RPMI8226 (cell line): ENCODE measurements around the gene MMP21.

Source experiments
- DNase-seq: peaks from one replicate; pipeline ENCODE4 v3.0.0-alpha.2; 2015

Gene MMP21

DNA sequence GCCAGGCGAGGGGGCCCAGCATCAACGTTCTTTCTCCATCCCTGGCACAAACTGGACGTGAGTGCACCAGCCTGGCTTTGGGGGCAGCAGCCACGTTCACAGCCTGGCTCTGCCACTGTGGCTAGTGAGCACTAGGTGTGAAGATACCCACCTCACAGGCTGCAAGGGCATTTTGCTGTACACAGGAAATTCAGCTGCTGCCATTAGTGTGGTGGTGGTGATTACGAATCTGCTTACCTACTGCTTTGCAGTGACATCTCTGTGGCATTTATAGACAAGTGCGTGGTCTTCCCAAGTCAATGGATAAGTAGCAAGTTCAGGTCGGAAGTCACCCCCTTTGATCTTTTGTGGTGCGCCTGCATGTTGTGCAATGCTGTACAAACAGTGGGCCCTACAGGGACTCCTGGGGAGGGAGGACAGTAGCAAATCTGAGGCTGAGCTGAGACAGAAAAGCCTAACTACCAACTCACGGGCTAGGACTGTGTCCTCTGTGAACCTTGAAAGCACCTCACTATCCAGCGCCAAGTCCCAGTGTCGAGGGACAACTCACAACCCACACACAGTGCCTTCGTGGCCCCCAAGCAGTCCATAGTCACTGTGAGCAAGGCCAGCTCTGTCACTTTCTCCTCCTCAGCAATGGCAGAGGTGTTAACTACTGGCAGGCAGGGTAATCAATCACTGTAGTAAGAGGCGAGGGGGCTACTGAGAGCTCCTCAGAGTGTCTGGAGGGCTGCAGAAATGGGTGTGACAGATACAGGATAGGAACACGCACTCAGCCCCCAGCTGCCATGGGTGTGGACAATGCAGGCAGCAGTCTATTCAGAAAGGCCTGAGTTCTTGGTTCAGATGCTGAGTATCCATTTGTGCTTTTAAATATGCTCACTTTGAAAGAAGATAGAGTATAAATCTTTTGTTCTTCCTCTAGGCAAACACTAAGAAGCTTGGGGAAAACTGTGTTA, 17.0 kb upstream of the MMP21 start:
- no peak for DNase-seq

DNA sequence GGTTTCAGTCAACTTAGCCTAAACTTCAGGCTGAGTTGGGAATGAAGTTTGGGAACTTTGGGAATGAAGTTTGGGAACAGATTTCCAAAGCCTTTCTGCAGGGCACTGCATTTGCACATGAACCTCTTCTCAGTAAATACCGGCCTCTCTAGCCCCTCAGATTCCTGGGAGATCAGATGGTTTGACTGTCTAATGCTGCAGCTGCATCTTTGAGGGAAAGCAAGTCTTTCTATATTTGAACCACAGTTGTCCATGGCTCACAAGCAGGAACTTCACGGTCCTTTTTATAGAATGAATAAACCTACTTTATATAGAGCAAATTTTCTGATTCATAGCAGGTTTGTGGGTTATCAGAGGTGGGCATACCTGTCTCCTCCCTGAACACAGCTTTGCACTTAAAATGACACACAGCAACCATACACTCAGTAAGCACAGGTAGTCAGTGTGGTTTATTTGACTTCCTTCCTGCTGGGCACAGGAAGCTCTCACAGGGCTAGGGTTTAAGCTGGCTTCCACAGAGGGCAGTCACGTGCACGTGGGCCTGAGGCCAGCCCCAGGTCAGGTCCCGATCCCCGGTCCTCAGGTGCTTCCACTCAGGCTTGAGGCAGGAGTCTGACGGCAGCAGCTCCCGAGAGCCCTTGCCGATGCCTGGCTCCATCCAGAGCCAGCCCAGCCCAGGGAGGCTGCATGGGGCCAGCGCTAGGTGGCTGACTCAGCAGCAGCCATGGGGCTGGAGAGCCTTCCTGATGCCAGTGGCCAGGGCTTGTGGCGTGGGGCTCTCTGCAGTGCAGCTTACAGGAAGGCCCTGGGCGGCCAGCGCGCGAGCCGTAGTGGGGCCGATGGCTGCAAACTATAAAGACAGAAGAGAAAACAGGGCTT, 12.8 kb upstream of the MMP21 start:
- no peak for DNase-seq

DNA sequence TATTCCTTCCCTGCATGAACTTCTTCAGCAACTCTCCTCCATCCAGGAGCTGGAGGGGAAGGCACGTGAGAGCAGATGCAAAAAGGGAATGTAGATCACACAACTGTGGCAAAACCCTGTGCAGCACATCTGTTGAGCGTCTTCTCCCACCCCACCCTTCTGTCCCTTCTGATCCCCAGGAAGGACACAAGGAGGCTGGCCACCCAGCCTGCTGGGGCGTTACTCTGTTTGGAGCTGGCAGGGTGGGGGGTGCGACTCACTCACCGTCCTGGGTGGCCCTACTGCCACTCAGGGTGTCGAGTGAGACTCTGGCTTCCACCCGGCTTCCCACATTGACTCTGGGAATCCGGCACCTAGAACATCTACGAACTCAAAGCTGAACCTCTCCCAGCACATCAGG, 10.2 kb upstream of the MMP21 start:
- no peak for DNase-seq

DNA sequence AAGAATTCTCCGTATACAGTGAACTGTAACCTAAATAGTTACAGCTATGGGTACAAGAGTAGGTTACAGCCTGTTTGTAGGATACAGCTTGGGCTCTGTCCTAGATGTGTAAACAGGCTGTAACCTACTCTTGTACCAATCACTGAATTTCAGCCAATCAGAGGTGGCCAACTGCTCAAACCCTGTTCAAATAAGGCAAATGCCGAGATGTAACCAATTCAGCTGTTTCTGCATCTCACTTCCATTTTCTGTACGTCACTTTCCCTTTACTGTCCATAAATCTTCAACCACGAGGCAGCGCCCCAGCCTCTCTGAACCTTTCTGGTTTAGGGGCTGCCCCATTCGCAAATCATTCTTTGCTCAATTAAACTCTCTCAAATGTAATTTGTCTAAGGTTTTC, 8.3 kb upstream of the MMP21 start:
- DNase-seq, result no peak

DNA sequence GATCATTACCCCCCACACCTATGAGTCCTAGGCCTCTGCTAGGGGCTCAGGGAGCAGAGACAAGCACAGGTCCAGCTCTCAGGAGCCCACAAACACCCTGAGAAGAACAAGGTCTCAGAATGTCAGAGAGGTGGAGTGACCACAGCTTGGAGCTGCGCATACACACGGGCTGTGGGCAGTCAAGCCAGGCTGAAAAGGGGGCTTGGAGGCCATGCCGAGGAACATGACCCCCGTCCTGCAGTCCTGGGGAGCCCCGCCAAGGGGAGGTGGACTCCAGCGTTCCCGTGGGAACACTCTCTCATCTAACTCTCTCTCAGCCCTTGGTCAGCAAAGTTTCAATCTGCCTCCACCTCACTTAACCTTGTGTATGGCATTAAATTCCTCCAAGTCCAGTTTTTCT, 7.8 kb upstream of the MMP21 start:
- no peak for DNase-seq

DNA sequence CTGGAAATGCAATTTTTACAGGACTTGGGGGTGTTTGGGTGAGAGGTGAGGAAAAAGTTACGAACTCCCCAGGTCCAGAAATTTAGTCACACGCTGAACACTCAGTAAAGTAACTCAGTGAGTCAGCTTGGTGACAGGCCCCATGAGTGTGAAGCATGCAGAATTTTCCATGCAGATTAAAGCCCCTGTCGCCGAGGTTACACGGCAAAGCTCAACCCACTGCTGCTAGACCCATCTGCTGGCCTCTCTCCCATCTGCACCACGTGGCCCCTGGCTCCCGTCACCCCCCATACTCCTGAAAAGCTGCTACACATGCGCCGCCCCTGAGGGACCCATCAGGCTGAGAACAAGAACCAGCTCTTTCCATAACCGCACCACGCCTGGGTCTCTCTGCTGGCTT, 7.0 kb upstream of the MMP21 start:
- DNase-seq, result no peak

DNA sequence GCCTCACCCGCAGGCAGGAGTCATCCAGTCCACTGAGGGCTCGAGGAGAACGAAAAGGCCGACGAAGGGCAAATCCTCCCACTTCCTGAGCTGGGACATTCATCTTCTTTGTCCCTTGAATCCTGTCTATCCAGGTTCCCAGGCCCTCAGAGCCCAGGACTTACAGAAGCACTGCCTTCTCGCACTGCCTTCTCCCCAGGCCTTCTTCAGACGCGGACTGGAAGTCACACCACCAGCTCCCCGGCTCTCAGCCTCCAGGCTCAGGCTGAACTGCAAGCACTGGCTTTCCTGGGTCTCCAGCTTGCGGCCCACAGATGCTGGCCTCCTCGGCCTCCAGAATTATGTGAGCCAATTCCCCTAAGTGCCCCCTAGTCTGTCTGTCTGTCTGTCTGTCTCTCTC, 6.4 kb upstream of the MMP21 start:
- no peak for DNase-seq

DNA sequence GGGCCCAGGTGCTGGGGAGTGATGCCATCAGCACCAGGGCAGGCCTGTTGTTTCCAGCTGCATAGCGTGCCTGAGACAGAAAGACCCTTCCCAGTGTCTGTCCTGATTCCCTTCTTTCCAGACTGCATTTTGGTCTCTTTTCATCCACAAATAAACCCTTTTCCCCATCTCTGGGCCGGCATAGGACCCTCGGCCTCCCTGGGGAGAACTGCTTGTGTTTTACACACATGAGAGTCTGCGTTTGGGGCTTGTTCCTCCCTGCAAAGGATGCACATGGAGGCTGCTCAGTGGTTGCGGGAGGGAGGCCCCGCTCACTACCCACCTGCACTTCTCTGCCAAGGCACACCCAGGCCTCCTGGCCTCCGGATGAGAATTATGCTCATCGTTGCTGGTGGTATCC, 5.8 kb upstream of the MMP21 start:
- DNase-seq, result no peak

DNA sequence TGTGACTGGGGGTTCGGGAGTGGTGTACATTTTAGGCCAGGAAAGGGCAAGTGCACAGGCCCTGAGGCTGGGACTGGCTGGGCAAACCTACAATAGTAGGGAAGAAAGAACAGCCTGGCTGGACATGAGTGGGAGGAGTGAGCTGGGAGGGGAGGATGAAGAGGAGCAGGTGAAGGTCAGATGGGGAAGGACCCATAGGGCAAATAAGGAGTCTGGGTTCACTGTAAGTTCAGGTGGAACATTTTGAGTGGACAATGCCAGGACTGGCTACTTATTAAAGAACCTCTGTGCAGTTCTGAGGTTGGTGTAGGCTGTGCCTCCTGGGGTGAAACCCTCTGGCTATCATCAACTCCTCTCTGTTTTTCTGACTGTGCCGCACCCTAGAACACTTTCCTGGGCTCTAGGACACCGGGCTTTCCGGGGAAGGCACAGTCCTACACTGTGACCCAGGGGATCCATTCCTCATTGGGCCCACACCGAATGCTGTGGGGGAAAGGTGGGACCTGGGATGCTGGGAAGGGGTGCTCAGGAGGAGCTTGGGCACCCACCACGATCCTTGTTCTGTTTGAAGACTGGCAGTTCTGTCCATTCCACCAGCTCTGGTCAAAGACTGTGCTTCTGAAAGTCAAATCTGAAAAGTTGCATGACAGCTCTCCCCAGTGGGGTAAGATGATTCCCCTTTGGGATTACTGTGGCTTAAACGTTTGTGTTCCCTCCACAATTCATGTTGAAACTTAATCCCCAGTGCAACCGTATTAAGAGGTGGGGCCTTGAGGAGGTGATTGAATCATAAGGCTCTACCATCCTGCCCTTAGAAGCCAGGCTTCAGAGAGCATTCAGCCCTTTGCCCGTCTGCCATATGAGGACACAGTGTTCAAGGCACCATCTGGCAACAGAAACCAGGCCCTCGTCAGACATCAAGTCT, 4.0 kb upstream of the MMP21 start:
- no peak for DNase-seq

DNA sequence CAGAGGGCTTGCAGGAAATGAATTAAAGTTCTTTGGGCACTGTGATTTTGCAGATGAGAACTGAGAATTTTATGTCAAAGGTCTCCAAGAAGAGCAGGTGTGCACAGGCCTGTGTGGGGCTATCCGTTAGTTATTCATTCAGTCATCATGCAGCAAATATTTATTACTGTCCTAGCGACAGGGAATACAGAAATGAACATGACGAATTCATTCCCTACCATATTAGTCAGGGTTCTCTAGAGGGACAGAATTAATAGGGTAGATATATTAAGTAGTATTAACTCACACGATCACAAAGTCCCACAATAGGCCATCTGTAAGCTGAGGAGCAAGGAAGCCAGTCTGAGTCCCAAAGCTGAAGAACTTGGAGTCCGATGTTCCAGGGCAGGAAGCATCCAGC, 2.9 kb upstream of the MMP21 start:
- no peak for DNase-seq

DNA sequence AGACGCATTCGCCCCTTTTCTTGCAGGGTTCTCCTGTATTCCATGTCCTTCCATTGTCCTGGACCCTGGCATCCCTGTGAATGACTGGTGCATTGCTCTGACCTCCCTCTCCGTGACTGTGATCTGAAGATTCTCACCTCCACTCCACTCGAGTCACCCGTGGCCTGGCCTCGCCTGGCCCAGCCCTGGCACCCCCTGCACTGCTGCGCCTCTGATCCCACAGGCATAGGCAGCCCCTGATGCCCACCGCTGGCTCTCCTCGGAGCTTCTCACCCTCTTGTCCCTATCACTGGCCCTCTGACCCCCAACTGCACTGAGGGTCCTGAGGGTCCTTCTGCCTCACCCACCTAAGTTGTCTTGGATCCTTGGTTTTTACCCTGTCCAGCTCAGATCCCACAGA, 2.2 kb upstream of the MMP21 start:
- no peak for DNase-seq

DNA sequence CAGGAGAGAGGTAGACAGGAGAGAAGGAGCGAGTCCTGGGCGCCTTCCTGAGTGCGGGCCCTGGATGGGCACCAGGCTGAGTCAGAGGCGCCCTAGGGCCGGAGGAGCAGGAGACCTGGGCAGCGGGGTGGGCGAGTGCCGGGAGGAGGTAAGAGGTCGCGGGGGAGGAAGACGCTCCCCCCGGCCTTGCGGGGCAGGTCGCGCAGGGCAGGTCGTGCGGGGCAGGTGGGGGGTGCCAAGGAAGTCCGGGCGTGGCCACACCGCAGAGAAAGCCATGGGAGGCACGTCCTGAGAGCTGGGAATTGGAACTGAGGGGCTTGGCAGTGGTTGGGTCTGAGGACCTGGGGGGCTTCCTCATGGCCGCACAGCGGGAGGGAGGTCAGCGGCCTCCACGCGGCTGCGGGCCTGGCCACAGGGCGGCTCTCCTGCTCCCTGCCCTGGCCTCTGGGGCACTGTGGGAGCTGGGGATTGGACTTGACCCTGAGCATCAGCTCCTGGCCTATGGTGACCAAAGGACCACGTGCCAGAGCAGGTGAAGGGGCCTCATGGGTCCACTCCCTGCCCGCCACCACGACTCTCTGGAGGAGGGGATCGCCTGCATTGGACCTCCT, 935 bp downstream of the MMP21 start:
- DNase-seq, result no peak

DNA sequence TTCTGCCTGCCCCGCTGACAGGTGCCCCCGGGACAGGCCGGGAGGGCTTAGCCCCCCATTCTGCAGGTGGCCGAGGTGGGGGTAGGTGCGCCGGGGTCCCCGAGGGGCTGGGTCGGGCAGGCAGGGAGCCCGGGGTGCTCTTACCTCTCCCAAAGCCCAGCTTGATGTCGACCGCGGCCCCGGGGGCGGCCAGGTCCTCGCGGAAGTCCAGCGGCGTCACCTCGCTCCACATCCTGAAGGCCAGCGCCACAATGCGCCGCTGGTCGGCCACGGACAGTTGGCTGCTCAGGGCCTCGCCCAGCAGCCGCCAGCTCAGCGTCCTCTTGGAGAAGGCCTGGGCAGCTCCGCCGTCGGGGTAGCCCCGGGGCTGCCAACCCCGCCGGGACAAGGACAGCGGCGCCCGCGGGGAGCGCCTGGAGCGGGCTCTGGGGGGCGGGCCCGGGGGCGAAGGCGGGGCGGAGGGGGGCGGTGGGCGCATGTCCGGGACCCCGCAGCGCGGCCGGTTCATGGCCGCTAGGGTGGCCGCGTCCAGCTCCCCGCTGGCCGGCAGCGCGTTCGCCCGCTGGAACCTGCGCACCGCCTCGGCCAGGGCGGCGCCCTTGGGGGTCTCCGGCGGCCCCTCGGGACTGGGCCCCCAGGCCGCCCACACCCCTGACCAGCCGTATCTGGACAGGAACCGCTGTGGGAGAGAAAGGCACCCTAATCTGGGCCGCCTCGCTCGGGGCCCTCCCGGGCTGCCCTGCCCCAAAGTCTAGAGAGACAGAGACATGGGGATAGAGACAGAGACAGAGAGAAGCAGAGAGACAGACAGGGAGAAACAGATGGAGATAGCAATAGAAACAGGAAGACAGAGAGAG, 1.7 kb downstream of the MMP21 start:
- no peak for DNase-seq

DNA sequence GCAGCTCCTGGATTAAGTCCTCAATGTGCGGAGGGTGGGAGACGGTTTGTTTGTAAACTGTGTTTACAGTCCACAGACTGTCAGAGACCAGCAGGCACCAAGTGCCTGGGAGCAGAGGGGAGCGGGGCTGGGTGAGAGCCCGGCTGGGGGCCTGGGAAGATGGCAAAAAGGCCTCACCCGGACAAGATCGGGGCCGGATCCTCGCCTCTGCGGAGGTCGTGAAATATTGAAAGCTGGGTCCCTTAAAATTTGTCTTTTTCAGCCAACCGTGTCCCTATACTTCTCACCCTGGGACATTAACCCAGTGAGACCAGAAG, 2.8 kb downstream of the MMP21 start:
- DNase-seq, result no peak

DNA sequence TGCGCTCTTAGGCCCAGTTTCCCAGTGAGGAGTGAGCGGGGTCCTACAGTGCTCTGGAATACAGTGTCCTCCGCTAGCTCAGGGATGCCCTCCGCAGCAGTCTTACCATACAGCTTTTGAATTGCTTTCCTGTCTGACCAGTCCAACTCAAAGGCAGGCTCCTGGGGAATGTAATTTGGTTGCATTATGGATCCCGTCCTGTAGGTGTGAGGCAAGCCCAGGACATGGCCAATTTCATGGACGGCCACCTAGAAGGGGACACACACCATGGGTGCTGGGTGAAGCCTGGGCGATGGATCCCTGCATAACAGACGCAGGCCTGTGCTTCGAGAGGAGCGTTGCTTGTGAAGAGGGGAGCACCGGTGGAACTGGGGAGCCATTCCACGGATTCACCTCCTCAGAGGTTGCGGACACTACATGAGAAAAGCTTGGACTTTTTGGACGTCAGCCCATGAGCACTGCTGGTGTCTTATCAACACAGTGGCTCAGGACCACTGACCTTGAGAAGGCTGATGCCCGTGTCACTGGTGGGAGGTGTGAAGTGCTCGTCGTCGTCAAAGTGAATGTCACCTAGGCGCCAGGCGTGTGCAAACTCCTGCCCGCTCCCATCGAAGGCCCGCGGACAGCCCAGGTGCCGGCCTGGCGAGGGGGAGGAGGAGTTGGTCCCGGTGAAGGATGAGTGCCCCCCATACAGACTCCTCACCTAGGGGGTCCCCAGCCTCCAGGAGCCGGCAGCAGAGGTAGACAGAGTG, 3.3 kb downstream of the MMP21 start:
- no peak for DNase-seq

DNA sequence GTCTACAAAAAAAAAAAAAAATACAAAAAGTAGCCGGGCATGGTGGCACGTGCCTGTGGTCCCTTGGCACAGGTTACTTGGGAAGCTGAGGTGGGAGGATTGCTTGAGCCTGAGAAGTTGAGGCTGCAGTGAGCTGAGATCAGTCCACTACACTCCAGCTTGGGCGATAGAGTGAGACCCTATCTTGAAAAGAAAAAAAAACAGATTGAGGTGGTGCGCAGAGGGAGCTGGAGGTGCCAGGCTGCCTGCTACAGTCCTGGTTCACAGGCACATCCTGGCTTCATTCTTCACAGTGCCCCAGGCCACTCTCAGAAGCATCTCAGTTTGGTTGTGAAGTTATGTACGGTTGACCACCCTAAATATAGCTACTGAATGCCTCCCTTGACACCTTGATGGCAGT, 4.8 kb downstream of the MMP21 start:
- no peak for DNase-seq

DNA sequence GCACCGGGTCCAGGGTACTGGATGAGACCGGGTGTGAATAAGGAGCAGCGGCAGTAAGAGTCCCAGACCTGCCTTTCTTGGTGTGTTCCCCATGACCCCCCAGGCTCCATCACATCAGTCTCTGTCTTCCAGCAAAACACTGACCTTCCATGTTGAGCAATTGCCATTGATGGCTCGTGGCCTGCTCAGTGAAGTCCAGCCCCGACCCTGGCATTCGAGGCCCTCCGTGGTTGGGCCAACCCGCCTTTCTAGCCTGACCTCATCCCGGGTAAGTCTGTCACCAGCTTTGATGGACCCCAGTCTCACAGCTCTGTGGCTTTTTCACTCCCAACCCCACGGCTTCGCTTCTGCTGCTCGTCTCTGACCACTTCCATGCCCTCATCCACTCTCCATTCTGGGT, 6.4 kb downstream of the MMP21 start:
- DNase-seq, result no peak

DNA sequence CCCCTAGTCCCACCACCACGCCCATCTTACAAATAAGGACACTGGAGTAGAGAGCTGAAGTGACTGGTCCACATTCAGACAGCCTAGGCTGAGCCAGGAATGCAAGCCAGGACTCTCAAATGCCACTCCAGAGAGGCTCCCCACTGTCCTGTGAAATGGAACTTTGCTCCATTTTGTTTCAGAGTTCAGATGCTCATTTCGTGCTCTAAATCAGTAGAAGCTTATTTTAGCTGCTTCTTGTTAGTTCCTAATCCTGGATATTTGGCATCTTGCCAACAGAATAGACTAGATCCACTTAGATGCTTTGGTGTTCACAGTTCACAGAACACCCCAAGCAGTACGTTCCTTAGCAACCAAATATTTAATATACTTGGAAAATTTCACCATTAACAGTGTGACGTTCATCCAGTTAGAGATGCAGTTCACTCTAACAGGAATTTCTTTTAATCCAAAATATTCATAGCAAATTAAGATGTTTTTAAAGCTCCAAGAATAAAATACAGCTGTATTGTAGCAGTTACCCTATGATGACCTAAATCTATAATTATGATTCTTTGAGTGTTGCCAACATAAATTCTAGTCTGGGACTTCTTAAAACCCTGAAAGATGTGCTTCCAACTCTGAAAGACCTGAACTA, 7.3 kb downstream of the MMP21 start:
- DNase-seq, result no peak

DNA sequence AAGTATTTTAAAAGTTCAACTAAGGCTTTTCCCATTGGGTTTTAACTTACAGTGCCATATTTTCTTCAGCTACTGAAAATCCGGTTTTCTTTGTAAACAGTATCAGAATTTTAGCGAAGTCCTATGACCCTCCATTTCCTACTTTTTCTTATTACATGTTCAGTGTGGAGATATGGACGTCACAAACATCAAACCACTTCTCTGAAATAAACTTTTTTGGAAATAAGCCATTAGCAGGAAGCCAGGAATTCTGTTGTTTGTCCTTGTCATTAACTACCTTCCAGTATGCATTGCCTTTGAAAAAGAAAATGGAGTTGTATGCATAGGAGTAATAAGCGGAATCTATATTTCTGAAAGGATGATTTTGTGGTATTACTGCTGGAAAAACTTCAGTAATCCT, 9.1 kb downstream of the MMP21 start:
- no peak for DNase-seq

DNA sequence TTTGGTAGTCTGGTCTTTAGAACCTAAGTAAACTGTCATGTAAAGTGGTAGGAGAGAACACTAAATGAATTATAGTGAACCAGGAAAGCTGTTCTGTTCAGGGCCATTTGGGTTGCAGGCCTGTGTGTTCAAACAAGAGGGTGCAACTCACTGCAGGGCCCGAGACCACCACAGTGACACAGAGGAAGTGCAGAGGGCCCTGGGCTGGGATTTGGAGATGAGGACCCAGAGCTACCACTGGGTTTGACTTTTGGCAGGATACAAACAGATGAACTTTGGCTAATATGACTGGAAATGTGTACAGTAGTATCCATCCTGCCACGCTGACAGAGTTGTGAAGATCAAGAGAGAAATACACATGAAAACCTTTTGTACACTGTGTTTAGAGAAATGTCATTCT, 9.8 kb downstream of the MMP21 start:
- DNase-seq, result no peak
